IMR-90 (cell line): ENCODE results near the gene STAMBPL1. TPM values are rescaled to one million over a fixed set of nuclear protein-coding genes. Genes with fewer than 3 reads are reported as not detected.

ENCODE experiments used
- ATAC-seq: fragments of 200-7000 bp; cut with Tn5 transposase; 2 replicates; pipeline ENCODE4 v1.9.1; 2020; ENCODE audit warnings: low read depth, mild to moderate bottlenecking, moderate library complexity
- BruUV-seq: library from RNA; stranded (reverse); fragments of 400-500 nt; replicated peaks from 2 replicates; lab custom pipeline; 2021; lab: Mats Ljungman, UMichigan
- CTCF ChIA-PET: fragments of 300-600 bp; formaldehyde crosslinking; extraction: SDS; loops from one replicate; lab custom pipeline; 2021; ENCODE audit warnings: antibody characterized with exemption; lab: Yijun Ruan, JAX
- POLR2A ChIA-PET: fragments of 300-600 bp; sonication (Branson Sonifier 250); formaldehyde crosslinking; loops from one replicate; lab custom pipeline; 2022; ENCODE audit warnings: antibody characterized with exemption; ENCODE audit not compliant: unreplicated experiment; lab: Charles Lee
- DNase-seq: peaks from one replicate; pipeline ENCODE4 v3.0.0; 2013
- H2AFZ ChIP-seq: replicated peaks from 2 replicates; pipeline ENCODE3; 2013; ENCODE audit warnings: low read length, mild to moderate bottlenecking; ENCODE audit not compliant: poor library complexity
- H2AK5ac ChIP-seq: 2 replicates; pipeline ENCODE4 v1.6.1; 2013; ENCODE audit warnings: low read depth, low read length, inconsistent platforms
- H2AK9ac ChIP-seq: replicated peaks from 2 replicates; pipeline ENCODE3; 2013; ENCODE audit warnings: mild to moderate bottlenecking, low read depth, low read length, moderate library complexity; ENCODE audit not compliant: poor library complexity
- H2BK120ac ChIP-seq: 2 replicates; pipeline ENCODE4 v1.6.1; 2013; ENCODE audit warnings: low read depth, low read length, inconsistent platforms
- H2BK15ac ChIP-seq: 3 replicates; pipeline ENCODE4 v1.6.1; 2013; ENCODE audit warnings: low read depth, low read length, inconsistent platforms
- H2BK20ac ChIP-seq: 2 replicates; pipeline ENCODE4 v1.6.1; 2013; ENCODE audit warnings: low read depth, mild to moderate bottlenecking, inconsistent platforms, low read length, moderate library complexity
- H2BK5ac ChIP-seq: 2 replicates; pipeline ENCODE4 v1.6.1; 2013; ENCODE audit warnings: mild to moderate bottlenecking, low read depth, low read length, inconsistent platforms; ENCODE audit not compliant: poor library complexity, severe bottlenecking
- H3K14ac ChIP-seq: replicated peaks from 2 replicates; pipeline ENCODE4 v1.6.1; 2013; ENCODE audit warnings: low read depth, low read length, inconsistent platforms
- H3K18ac ChIP-seq: 2 replicates; pipeline ENCODE4 v1.6.1; 2013; ENCODE audit warnings: low read depth, low read length, control low read depth
- H3K23ac ChIP-seq: 2 replicates; pipeline ENCODE4 v1.6.1; 2013; ENCODE audit warnings: low read depth, low read length, inconsistent platforms
- H3K27ac ChIP-seq: 2 replicates; pipeline ENCODE4 v1.5.1; 2013; ENCODE audit warnings: mild to moderate bottlenecking, control low read depth, low read length; ENCODE audit not compliant: insufficient read depth
- H3K27me3 ChIP-seq: 2 replicates; pipeline ENCODE4 v1.6.1; 2013; ENCODE audit warnings: low read length; ENCODE audit not compliant: control insufficient read depth, insufficient read depth
- H3K36me3 ChIP-seq: 2 replicates; pipeline ENCODE4 v1.6.1; 2013; ENCODE audit warnings: low read length, mixed read lengths; ENCODE audit not compliant: control insufficient read depth, insufficient read depth
- H3K4ac ChIP-seq: 2 replicates; pipeline ENCODE4 v1.6.1; 2013; ENCODE audit warnings: low read depth, low read length, inconsistent platforms
- H3K4me1 ChIP-seq: 2 replicates; pipeline ENCODE4 v1.6.1; 2013; ENCODE audit warnings: low read length, mixed read lengths; ENCODE audit not compliant: control insufficient read depth, insufficient read depth
- H3K4me2 ChIP-seq: 2 replicates; pipeline ENCODE4 v1.6.1; 2013; ENCODE audit warnings: low read depth, mild to moderate bottlenecking, control low read depth, low read length, moderate library complexity
- H3K4me3 ChIP-seq: 2 replicates; pipeline ENCODE4 v1.5.1; 2013; ENCODE audit warnings: low read depth, mild to moderate bottlenecking, control low read depth, low read length, moderate library complexity; ENCODE audit not compliant: insufficient read depth
- H3K56ac ChIP-seq: 2 replicates; pipeline ENCODE4 v1.6.1; 2013; ENCODE audit warnings: low read length, inconsistent platforms; ENCODE audit not compliant: insufficient read depth; ENCODE audit errors: extremely low read depth
- H3K79me1 ChIP-seq, 2 experiments: 2 replicates each; pipeline ENCODE4 v1.6.1; 2013; ENCODE audit warnings: low read length in 2 of 2, inconsistent platforms in 1 of 2, low read depth in 1 of 2
- H3K9ac ChIP-seq: 2 replicates; pipeline ENCODE4 v1.6.1; 2013; ENCODE audit warnings: low read depth, low read length, control low read depth
- H3K9me1 ChIP-seq: 2 replicates; pipeline ENCODE4 v1.6.1; 2013; ENCODE audit warnings: low read length, inconsistent platforms; ENCODE audit not compliant: insufficient read depth
- H3K9me3 ChIP-seq: 2 replicates; pipeline ENCODE4 v1.6.1; 2013; ENCODE audit warnings: low read length; ENCODE audit not compliant: control insufficient read depth, insufficient read depth
- H4K20me1 ChIP-seq: 2 replicates; pipeline ENCODE4 v1.6.1; 2013; ENCODE audit warnings: low read length, inconsistent platforms; ENCODE audit not compliant: insufficient read depth
- H4K5ac ChIP-seq: 2 replicates; pipeline ENCODE4 v1.6.1; 2013; ENCODE audit warnings: mild to moderate bottlenecking, low read depth, low read length, control low read depth
- H4K8ac ChIP-seq, 2 experiments: 2 replicates each; pipeline ENCODE4 v1.6.1; 2013; ENCODE audit warnings: low read depth in 2 of 2, low read length in 2 of 2, control low read depth in 1 of 2, inconsistent platforms in 1 of 2
- H4K91ac ChIP-seq: 2 replicates; pipeline ENCODE4 v1.6.1; 2013; ENCODE audit warnings: low read depth, low read length, inconsistent platforms; ENCODE audit not compliant: insufficient read depth
- BHLHE40 ChIP-seq: fragments of 150-350 bp; IDR thresholded peaks from 2 replicates; pipeline ENCODE4 v1.6.1; 2016; ENCODE audit warnings: mild to moderate bottlenecking, low read depth, low read length
- CEBPB ChIP-seq: IDR thresholded peaks from 2 replicates; pipeline ENCODE4 v1.6.1; 2012; ENCODE audit warnings: low read depth, low read length, improper control_type of control experiment
- CHD1 ChIP-seq: IDR thresholded peaks from 2 replicates; pipeline ENCODE4 v1.6.1; 2012; ENCODE audit warnings: low read depth, low read length, improper control_type of control experiment
- FOS ChIP-seq: fragments of 150-350 bp; IDR thresholded peaks from 2 replicates; pipeline ENCODE4 v1.6.1; 2016; ENCODE audit warnings: low read depth, low read length
- MAFK ChIP-seq: IDR thresholded peaks from 2 replicates; pipeline ENCODE4 v1.6.1; 2012; ENCODE audit warnings: low read depth, low read length, improper control_type of control experiment
- MAZ ChIP-seq: IDR thresholded peaks from 2 replicates; pipeline ENCODE4 v1.6.1; 2012; ENCODE audit warnings: low read depth, mild to moderate bottlenecking, low read length, improper control_type of control experiment, moderate library complexity, borderline replicate concordance
- MXI1 ChIP-seq: IDR thresholded peaks from 2 replicates; pipeline ENCODE4 v1.6.1; 2012; ENCODE audit warnings: low read depth, mild to moderate bottlenecking, low read length, moderate library complexity, borderline replicate concordance
- NFE2L2 ChIP-seq: fragments of 150-350 bp; IDR thresholded peaks from 2 replicates; pipeline ENCODE4 v1.6.1; 2016; ENCODE audit warnings: low read depth, mild to moderate bottlenecking, low read length
- POLR2A ChIP-seq: IDR thresholded peaks from 2 replicates; pipeline ENCODE4 v1.6.1; 2012; ENCODE audit warnings: mild to moderate bottlenecking, low read depth, low read length
- RAD21 ChIP-seq: IDR thresholded peaks from 2 replicates; pipeline ENCODE4 v1.6.1; 2012; ENCODE audit warnings: low read length, improper control_type of control experiment
- RCOR1 ChIP-seq: IDR thresholded peaks from 2 replicates; pipeline ENCODE4 v1.6.1; 2012; ENCODE audit warnings: mild to moderate bottlenecking, low read length, improper control_type of control experiment; ENCODE audit not compliant: insufficient replicate concordance
- RFX5 ChIP-seq: IDR thresholded peaks from 2 replicates; pipeline ENCODE4 v1.8.0; 2012; ENCODE audit warnings: low read depth, mild to moderate bottlenecking, low read length, moderate library complexity
- SMC3 ChIP-seq: fragments of 150-350 bp; IDR thresholded peaks from 2 replicates; pipeline ENCODE4 v1.6.1; 2016; ENCODE audit warnings: low read depth, mild to moderate bottlenecking, antibody characterized with exemption, low read length, moderate library complexity
- WGBS, 2 experiments: methylation state at CpG; one replicate each; pipeline versions ENCODE4 v1.1.5 to v1.1.7; 2013; ENCODE audit warnings: missing lambda C conversion rate in 2 of 2; ENCODE audit not compliant: insufficient read length in 1 of 2; ENCODE audit errors: extremely low coverage in 2 of 2; 5-methylcytosine and 5-hydroxymethylcytosine counted together
- dilution Hi-C: fragments of 300-500 bp; cut with HindIII; formaldehyde crosslinking; loops from one replicate; pipeline ENCODE4 v1.14.3; 2018; ENCODE audit warnings: low sequenced_read_pairs; ENCODE audit not compliant: unreplicated experiment
- in situ Hi-C: fragments of 300-500 bp; cut with MboI; formaldehyde crosslinking; loops from 3 replicates; pipeline ENCODE4 v1.14.3; 2019; ENCODE audit warnings: low sequenced_read_pairs, inconsistent platforms, mixed read lengths
- intact Hi-C: fragments of 100-400 bp; cut with micrococcal nuclease; formaldehyde crosslinking; loops from 2 replicates; pipeline ENCODE4 v1.10.0; 2022
- polyA plus RNA-seq, 3 experiments: library from polyadenylated mRNA; depleted of rRNA; stranded (reverse); fragments of >200 nt; gene quantifications; 2 replicates each; pipeline ENCODE4 v1.2.3, GENCODE V29; 2012; ENCODE audit warnings: low replicate concordance in 1 of 3
- total RNA-seq: library from RNA; depleted of rRNA; stranded (reverse); fragments of >200 nt; gene quantifications from 2 replicates; pipeline ENCODE4 v1.2.3, GENCODE V29; 2012
- TF ChIP-seq, protein P1 (sequence below): fragments of 150-350 bp; IDR thresholded peaks from 2 replicates; pipeline ENCODE4 v1.6.1; 2016; ENCODE audit warnings: low read depth, mild to moderate bottlenecking, low read length, moderate library complexity, borderline replicate concordance
- TF ChIP-seq, protein P2 (sequence below): conservative IDR thresholded peaks from 2 replicates; pipeline ENCODE4 v1.5.1; 2012; ENCODE audit warnings: mild to moderate bottlenecking, low read depth, low read length, improper control_type of control experiment
- TF ChIP-seq, protein P3 (sequence below): fragments of 150-350 bp; IDR thresholded peaks from 2 replicates; pipeline ENCODE4 v1.6.1; 2017; ENCODE audit warnings: mild to moderate bottlenecking, antibody characterized with exemption, low read length, low read depth

The STAMBPL1 gene
- total and polyA plus RNA-seq, 2 of the 4 experiments (the other 2 are of a cell fraction), result 26.8 to 28.1 TPM

DNA sequence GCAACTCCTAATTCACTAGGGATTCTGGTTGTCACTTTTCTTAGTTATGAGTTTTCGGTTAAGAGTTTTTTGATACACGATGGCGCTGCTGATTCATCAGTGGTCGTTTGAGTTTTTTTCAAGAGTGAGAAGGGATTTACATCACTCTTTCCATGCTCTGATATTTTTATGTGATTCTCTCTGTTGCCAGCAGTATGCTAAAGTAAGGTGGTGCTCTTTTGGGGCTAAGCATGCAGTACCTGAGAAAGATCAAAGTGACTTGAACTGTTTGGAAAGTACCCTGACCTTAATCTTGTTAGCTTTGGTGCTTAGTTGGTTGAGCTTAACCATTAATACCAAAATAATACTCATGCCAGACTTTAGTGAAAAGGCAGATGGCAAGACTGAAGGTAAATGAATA is 28.1 kb downstream of the STAMBPL1 start:
- TF ChIP-seq MAFK, result no peak
- TF ChIP-seq, protein P1, sequence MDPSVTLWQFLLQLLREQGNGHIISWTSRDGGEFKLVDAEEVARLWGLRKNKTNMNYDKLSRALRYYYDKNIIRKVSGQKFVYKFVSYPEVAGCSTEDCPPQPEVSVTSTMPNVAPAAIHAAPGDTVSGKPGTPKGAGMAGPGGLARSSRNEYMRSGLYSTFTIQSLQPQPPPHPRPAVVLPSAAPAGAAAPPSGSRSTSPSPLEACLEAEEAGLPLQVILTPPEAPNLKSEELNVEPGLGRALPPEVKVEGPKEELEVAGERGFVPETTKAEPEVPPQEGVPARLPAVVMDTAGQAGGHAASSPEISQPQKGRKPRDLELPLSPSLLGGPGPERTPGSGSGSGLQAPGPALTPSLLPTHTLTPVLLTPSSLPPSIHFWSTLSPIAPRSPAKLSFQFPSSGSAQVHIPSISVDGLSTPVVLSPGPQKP, result no peak
- TF ChIP-seq SMC3, result no peak
- TF ChIP-seq RCOR1, result no peak
- no peak for TF ChIP-seq NFE2L2
- TF ChIP-seq, protein P2, sequence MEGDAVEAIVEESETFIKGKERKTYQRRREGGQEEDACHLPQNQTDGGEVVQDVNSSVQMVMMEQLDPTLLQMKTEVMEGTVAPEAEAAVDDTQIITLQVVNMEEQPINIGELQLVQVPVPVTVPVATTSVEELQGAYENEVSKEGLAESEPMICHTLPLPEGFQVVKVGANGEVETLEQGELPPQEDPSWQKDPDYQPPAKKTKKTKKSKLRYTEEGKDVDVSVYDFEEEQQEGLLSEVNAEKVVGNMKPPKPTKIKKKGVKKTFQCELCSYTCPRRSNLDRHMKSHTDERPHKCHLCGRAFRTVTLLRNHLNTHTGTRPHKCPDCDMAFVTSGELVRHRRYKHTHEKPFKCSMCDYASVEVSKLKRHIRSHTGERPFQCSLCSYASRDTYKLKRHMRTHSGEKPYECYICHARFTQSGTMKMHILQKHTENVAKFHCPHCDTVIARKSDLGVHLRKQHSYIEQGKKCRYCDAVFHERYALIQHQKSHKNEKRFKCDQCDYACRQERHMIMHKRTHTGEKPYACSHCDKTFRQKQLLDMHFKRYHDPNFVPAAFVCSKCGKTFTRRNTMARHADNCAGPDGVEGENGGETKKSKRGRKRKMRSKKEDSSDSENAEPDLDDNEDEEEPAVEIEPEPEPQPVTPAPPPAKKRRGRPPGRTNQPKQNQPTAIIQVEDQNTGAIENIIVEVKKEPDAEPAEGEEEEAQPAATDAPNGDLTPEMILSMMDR, result no peak
- TF ChIP-seq CHD1, result no peak
- TF ChIP-seq BHLHE40, result no peak
- no peak for TF ChIP-seq RAD21
- TF ChIP-seq, protein P3, sequence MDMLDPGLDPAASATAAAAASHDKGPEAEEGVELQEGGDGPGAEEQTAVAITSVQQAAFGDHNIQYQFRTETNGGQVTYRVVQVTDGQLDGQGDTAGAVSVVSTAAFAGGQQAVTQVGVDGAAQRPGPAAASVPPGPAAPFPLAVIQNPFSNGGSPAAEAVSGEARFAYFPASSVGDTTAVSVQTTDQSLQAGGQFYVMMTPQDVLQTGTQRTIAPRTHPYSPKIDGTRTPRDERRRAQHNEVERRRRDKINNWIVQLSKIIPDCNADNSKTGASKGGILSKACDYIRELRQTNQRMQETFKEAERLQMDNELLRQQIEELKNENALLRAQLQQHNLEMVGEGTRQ, result no peak
- no peak for TF ChIP-seq RFX5
- no peak for TF ChIP-seq FOS
- TF ChIP-seq CEBPB, result no peak
- TF ChIP-seq POLR2A, result no peak
- TF ChIP-seq MAZ, result no peak
- TF ChIP-seq MXI1, result no peak

More for the DNA sequence above, 28.1 kb downstream of the STAMBPL1 start:
- no CpG with 5 or more reads among the region's 4 CpGs for WGBS, 2 experiments
- Histone ChIP-seq H4K5ac (no peak overlapping the region), H3K36me3 (peaks cover 40% of the 10 kb centered on the region), H2BK15ac (no peak overlapping the region), H2BK5ac (no peak overlapping the region), H3K27ac (no peak overlapping the region), H3K56ac (no peak overlapping the region), H3K9ac (no peak overlapping the region), H3K79me1 (peaks cover 25 to 63% of the 10 kb centered on the region in 2 experiments; a peak in 3 of 4 replicates), H3K4me3 (no peak overlapping the region), H3K4ac (no peak overlapping the region), H3K27me3 (no peaks in the 10 kb centered on the region), H3K14ac (no peak overlapping the region), H2AK5ac (no peak overlapping the region), H3K4me2 (no peak overlapping the region), H2AFZ (no peak overlapping the region), H2AK9ac (no peak overlapping the region), H2BK20ac (no peak overlapping the region), H3K4me1 (peaks cover 4% of the 10 kb centered on the region; the same call in 1 of the 2 replicates), H2BK120ac (no peak overlapping the region), H3K23ac (no peak overlapping the region), H3K18ac (no peak overlapping the region), H4K91ac (no peak overlapping the region), H3K9me3 (no peaks in the 10 kb centered on the region), H4K20me1 (no peaks in the 10 kb centered on the region), H4K8ac (no peak overlapping the region), H3K9me1 (peaks cover 14% of the 10 kb centered on the region)
- DNase-seq (no peak), ATAC-seq (no peak)
- BruUV-seq, result no TSS peak
- in situ Hi-C loops (no loop called here), dilution Hi-C loops (no loop called here), intact Hi-C loops (no loop called here)
- CTCF ChIA-PET, result no interaction called here
- POLR2A ChIA-PET, result no interaction called here
